ENCODE measurements around the gene SH2D3A. TPM values are rescaled to one million over a fixed set of nuclear protein-coding genes. Genes with fewer than 3 reads are reported as not detected.
"Not testable (repeated sequence)": the region's sequence is repeated elsewhere in the genome, so short reads cannot be mapped to it uniquely, and the experiment has no call there.

SH2D3A gene
- polyA plus RNA-seq, 12 donors, result 0.39 to 9.3 (median 1.1) TPM; not detected in 1

DNA sequence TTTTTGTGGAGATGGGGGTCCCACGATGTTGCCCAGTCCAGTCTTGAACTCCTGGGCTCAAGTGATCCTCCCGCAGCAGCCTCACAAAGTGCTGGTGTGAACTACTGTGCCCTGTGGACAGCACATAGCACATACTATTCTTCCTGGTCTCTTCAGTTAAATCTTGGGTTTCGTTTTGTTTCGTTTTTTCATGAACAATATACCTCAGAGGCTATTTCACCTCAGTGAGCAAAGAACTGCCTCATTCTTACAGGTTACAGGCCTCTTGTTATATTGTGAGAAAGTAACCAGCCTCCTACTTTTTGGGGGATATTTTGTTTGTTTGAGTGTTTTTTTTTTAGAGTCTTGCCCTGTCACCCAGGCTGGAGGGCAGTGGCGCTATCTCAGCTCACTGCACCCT lies 45.5 kb downstream of the SH2D3A start:
- no peak for DNase-seq

DNA sequence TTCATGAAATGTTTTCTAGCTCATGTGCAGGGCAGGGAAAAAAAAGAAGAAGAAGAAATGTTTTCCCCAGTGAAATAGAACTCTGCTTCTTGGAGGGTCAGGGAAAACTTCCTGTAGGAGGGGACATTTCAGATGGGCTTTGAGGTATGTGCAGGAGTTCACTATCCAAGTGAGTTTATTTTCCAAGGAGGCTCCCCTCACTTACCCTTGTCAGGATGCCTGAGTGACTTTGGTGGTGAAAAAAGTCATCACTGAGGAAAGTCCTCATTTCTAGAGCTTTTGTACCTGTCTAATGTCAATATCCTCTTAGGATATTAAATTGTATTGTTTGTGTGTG lies 46.1 kb downstream of the SH2D3A start:
- DNase-seq, result no peak

DNA sequence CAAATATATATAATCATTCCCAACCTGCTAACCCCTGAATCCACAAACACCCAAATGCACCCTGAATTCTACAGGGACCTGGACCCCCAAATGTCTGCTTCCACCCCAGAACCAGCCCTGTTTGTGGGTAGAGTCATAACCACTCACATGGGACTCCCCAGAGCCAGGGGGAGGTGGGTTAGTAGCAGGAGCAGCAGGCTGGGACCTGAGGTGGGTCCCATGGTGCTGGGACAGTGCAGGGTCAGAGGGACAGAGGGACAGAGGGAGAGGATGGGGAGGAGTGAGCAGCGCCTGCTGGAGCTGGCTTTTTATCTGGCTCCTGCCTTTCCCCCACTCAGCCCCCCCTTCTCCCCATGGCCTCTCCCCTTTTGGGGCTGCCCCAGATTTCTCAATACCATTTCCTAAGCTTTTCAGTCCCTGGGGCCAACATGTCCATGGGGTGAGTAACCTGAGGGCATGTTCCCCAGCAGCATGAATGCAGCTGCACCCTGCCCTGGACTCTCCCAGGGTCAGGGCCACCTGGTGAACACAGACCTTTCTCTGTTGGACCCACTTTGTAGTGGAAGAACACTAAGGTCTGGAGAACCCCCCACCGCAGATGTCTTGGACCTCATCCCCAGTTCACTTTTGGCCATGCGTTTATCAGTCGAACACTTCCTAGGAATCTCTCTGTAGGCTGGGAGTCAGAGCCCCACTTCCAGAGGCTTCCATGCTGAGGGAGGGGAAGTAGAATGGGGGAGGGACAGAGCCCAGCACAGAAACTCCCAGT lies 46.7 kb downstream of the SH2D3A start, which contains the start of gene C3:
C3 (minus strand) TSS at position 282 of the 769 bp plus-strand sequence; CDS start at position 221, 61 bp downstream.
- DNase-seq, result no peak

GRCh38 chr19:6719992-6720368 lies 47.3 kb downstream of the SH2D3A start:
- no peak for DNase-seq

- no peak for DNase-seq
These were observed 47.7 kb downstream of the SH2D3A start for GRCh38 chr19:6719540-6719861.

DNA sequence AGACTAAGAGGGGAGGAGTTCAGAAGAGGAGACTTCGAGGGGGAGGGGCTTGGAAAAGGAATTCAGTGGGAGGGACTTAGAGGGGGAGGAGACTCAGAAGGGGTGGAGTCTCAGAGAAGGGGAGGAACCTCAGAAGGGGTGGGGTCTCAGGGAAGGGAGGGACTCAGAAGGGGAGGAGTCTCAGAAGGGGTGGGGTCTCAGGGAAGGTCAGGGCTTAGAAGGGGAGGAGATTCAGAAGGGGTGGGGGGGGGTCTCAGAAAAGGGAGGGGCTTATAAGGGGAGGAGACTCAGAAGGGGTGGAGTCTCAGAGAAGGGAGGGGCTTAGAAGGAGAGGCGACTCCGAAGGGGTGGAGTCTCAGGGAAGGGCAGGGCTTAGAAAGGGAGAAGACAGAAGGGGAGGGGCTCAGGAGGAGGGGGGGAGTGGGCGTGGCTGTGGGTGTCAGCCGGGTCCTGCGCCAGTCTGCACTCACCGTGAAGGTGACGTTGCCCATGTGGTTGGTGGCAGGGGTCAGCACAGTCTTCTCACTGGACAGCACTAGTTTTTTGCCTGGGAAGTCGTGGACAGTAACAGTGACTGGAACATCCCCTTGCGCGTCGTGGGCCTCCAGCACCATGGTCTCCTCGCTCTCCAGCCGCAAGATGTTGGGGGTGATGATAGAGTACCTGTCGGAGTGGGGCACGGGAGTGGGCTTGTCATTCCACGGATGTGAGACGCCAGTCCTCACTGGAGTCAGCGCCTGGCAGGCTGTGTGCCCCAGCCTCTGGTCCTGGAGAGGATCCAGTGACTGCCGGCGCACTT lies 48.3 kb downstream of the SH2D3A start:
- DNase-seq, result no peak

DNA sequence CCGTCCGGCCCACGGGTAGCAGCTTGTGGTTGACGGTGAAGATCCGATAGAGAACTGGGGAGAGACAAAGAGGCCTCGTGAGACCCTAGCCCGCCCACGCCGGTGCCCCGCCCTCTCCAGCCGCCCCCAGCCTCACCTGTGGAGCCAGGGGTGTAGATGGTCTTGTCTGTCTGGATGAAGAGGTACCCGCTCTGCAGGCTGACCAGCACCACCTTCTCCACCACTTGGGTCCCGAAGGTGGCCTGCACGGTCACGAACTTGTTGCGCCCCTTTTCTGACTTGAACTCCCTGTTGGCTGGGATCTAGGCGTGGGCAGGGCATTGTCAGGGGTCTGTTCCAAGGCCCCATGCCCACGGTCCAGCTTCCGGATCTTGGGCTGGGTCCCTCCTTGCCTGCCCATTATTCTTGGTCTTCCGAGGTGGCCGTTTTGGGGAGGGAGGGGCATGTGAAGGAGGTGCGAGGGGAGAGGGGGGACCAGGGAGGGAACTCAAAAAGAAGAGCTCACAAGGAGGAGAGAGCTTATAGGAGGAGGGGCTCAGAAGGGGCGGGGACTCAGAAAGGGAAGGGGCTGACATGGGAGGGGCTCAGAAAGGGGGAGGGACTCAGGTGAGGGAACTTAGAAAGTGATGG lies 49.0 kb downstream of the SH2D3A start:
- DNase-seq, result no peak

DNA sequence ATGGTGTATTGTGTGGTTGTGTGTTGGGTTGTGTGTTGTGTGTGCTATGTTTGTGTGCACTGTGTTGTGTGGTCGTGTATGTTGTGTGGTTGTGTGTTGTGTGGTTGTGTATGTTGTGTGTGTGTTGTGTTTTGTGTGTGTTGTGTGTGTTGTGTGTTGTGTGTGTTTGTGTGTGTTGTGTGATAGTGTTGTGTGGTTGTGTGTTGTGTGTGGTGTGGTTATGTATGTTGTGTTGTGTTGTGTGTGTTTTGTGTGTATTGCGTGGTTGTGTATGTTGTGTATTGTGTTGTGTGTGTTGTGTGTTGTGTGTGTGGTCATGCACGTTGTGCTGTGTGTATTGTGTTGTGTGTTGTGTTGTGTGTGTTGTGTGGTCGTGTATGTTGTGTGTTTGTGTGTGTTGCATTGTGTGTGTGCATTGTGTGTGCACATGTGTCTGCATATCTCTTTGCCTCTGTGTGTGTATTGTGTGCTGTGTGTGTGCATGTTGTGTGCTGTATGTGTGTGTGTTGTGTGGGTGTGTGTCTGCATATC lies 49.7 kb downstream of the SH2D3A start:
- DNase-seq, result no peak

DNA sequence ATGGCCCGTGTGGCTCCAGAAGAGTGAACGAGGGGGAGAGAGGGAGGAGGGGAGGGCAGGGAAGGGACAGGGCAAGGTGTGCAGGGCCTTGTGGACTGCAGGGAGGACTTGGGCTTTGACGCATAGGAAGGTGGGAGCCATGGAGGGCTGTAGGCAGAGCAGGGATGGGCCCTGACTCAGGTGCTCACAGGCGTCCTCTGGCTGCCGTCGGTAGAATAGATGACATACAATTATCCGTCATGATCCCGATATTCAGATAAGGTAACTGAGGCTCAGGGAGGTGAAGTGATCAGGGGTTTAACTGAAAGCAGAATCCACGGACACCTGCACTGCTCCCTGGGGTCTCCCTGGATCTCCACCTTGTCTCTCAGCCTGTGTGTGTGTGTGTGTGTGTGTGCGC lies 50.2 kb downstream of the SH2D3A start:
- no peak for DNase-seq

- DNase-seq, result no peak
These were observed 50.6 kb downstream of the SH2D3A start for GRCh38 chr19:6716610-6716970.

DNA sequence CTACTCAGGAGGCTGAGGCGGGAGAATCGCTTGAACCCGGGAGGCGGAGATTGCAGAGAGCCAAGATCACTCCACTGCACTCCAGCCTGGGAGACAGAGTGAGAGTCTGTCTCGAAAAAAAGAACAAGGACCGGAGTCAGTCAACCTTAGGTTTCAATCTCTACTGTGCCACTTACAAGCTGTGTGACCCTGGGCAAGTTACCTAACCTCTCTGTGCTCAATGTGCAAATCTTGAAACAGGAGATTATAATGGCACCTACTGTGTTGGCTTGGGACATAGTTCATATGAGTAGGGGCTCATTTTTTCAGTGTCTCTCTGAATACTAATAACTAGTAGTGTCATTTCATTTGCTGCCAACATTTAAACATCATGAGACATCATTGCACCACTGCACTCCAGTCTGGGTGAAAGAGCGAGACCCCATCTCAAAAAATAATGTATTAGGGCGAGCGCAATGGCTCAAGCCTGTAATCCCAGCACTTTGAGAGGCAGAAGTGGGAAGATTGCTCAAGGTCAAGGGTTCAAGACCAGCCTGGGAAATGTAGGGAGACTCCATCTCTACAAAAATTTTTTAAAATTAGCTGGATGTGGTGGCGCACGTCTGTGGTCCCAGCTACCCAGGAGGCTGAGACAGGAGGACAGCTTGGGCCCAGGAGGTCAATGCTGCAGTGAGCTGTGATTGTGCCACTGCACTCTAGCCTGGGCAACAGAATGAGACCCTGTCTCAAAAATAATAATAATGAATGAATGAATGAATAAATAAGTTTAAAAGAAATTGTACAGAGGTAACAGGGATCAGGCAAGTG lies 52.3 kb downstream of the SH2D3A start:
- DNase-seq, result no peak

- no peak for DNase-seq
These were observed 53.2 kb downstream of the SH2D3A start for GRCh38 chr19:6713773-6714692.

DNA sequence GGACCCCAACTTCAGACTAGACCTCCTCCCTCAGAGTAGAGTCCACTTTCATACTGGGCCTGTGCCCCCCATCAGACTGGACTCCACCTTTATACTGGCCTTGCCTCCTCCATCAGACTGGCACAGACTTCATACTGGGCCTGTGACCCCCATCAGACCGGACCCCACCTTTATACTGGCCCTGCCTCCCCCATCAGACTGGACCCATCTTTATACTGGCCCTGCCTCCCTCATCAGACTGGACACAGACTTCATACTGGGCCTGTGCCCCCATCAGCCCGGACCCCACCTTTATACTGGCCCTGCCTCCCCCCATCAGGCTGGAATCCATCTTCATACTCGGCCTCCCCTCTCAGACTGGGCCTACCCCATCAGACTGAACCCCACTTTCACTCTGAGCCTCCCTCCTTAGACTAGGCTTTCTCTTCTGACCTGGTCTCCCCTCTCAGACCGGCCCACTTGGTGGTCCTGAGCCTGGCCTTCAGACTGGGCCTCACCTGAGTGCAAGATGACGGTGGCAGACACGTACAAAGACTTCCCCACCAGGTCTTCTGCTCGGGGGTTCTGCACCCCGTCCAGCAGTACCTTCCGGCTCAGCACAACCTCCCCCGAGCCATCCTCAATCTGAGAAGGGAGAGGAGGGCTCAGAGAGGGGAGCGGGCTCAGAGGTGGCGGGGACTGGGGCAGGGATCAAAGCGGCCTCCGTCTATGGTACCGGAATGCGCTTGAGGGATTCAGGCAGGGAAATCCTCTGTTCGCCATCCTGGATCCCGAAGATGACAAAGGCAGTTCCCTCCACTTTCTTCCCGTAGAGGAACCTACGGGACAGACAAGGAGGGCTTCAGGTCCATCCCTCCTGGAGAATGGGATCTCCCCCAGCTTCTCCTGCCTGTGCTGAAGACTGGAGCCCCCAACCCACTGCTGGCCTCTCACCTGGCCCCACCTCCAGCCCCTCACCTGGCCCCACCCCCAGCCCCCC lies 54.3 kb downstream of the SH2D3A start:
- DNase-seq, result no peak

DNA sequence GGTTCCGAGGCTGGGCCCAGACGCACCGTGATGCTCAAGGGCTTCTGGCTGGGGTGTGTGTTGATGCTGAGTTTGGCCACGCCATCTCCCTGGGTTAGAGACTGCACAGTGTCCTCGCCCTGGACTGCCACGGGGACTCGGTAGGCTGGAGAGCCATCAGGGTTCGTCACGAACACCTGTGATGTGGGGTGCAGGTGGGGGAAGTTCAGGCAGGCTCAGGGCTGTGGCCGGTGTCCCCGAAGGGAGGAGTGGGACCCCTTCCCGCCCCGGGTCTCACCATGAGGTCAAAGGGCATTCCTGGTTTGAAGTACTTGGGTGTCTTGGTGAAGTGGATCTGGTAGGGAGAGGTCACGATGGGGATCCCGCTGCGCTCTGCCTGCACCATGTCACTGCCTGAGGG lies 55.0 kb downstream of the SH2D3A start:
- no peak for DNase-seq

DNA sequence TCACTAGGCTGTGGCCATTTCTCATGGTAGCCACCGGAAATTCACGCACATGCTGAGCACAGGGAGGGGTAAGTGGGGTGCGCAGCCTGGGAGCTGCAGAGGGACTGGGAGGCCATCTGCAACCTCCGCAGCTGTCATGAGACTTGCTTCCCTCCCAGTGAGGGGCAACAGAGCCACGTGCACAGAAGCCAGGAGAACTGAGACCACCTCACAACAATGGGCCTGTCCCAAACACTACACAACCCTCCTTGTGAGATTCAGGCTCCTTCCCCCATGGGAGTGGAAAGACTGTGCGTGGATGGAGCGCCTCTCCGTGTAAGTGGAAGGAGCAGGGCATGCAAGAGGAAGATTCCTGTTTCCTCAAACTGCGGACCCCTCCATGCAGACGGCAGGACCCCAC lies 55.6 kb downstream of the SH2D3A start:
- DNase-seq, result no peak

DNA sequence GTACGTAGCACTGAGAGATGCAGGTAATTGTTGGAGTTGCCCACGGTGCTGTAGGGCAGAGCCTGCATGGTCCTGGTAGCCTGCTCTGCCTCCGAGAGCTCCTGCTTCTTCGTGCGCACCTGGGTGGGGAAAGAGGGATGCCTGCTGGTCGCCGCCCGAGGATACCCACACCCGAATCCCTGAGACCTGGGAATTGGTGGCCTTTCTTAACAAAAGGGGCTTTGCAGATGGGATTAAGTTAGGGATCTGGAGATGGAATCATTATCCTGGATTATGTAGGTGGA lies 56.2 kb downstream of the SH2D3A start:
- no peak for DNase-seq

GRCh38 chr19:6710273-6711077 lies 56.8 kb downstream of the SH2D3A start:
- no peak for DNase-seq

DNA sequence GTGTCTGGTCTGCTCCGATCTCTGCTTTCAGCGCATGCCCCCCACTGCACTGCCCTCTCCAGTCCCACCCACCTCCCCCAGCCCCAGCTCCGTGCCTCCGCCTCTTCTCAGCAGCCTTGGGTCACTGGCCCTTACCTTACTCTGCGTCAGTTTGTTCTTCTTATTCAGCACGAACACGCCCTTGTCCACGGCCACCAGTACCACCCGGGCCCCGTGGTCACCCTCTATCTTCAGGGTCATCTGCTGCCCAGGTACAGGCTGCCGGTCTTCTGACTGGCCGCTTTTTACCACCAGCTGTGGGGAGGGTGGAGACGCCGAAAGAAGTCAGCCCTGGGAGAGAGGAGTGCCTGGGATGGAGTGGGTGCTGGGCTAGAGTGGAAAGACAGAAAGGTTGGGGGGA lies 57.7 kb downstream of the SH2D3A start:
- DNase-seq, result no peak

DNA sequence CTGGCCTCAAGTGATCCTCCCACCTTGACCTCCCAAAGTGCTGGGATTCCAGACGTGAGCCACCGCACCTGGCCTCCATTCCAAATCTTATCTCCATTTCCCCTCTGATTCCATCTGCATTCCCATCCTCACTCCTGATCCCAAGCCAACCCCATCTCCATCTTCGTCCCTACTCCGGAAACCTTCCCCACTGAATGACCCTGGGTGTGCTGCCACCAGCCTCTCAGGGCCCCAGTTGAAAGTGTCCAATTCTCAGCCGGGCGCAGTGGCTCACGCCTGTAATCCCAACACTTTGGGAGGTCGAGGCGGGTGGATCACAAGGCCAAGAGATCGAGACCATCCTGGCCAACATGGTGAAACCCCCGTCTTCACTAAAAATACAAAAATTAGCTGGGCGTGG lies 58.3 kb downstream of the SH2D3A start:
- not testable (repeated sequence) for DNase-seq
